Naive thymus-derived CD4-positive, alpha-beta T cell (primary cell): ENCODE data around the gene TBC1D19. TPM values are rescaled to one million over a fixed set of nuclear protein-coding genes. Genes with fewer than 3 reads are reported as not detected.

Experiments
- ATAC-seq: fragments of 150-1000 bp; cut with Tn5 transposase; 2 replicates; pipeline ENCODE4 v1.10.0; 2021; ENCODE audit warnings: mild to moderate bottlenecking, moderate library complexity
- CTCF ChIA-PET: fragments of 350-600 bp; sonication (Branson Sonifier 250); formaldehyde crosslinking; loops from one replicate; lab custom pipeline; 2021; ENCODE audit warnings: antibody characterized with exemption; lab: Charles Lee
- POLR2A ChIA-PET: fragments of 350-600 bp; sonication (Branson Sonifier 250); formaldehyde crosslinking; loops from one replicate; lab custom pipeline; 2021; ENCODE audit warnings: antibody characterized with exemption, inconsistent platforms; lab: Charles Lee
- DNase-seq, 9 donors: peaks; one replicate each; pipeline versions ENCODE4 v3.0.0 to v3.0.0-alpha.2; 2020 to 2022; ENCODE audit warnings: mixed read lengths in 1 of 9
- H3K27ac ChIP-seq: one replicate; pipeline ENCODE4 v1.7.0; 2013; ENCODE audit warnings: mild to moderate bottlenecking, low read depth, low read length, moderate library complexity
- H3K27me3 ChIP-seq, 2 donors: one replicate each; pipeline ENCODE4 v1.7.0; 2013; ENCODE audit warnings: low read length in 2 of 2, mild to moderate bottlenecking in 2 of 2, moderate library complexity in 2 of 2; ENCODE audit not compliant: control insufficient read depth in 2 of 2, insufficient read depth in 2 of 2
- H3K36me3 ChIP-seq, 3 experiments: 1 replicate in 2 of 3; 2 replicates in 1 of 3; pipeline ENCODE4 v1.7.0; 2013; ENCODE audit warnings: low read length in 3 of 3, mild to moderate bottlenecking in 3 of 3, moderate library complexity in 1 of 3; ENCODE audit not compliant: insufficient read depth in 3 of 3, control insufficient read depth in 2 of 3
- H3K4me1 ChIP-seq, 2 donors: one replicate each; pipeline ENCODE4 v1.7.0; 2013; ENCODE audit warnings: low read length in 2 of 2, mild to moderate bottlenecking in 2 of 2, moderate library complexity in 1 of 2; ENCODE audit not compliant: control insufficient read depth in 2 of 2, insufficient read depth in 2 of 2
- H3K4me3 ChIP-seq: 2 replicates; pipeline ENCODE4 v1.7.0; 2013; ENCODE audit warnings: mild to moderate bottlenecking, low read length
- H3K9me3 ChIP-seq, 3 experiments: 1 replicate in 2 of 3; 2 replicates in 1 of 3; pipeline ENCODE4 v1.7.0; 2013; ENCODE audit warnings: low read length in 3 of 3; ENCODE audit not compliant: control insufficient read depth in 2 of 3
- H3K27ac Mint-ChIP-seq, 9 donors: one replicate each; pipeline ENCODE4 v1.8.0; 2020 to 2022; ENCODE audit warnings: mixed read lengths in 9 of 9, mild to moderate bottlenecking in 8 of 9, moderate library complexity in 5 of 9, inconsistent platforms in 2 of 9
- H3K27me3 Mint-ChIP-seq, 5 donors: one replicate each; pipeline ENCODE4 v1.8.0; 2021 to 2022; ENCODE audit warnings: mixed read lengths in 5 of 5, mild to moderate bottlenecking in 1 of 5
- H3K36me3 Mint-ChIP-seq, 5 donors: one replicate each; pipeline ENCODE4 v1.8.0; 2020 to 2022; ENCODE audit warnings: mixed read lengths in 5 of 5, mild to moderate bottlenecking in 3 of 5, inconsistent platforms in 1 of 5
- H3K4me1 Mint-ChIP-seq, 7 donors: one replicate each; pipeline ENCODE4 v1.8.0; 2020 to 2022; ENCODE audit warnings: mixed read lengths in 7 of 7, mild to moderate bottlenecking in 3 of 7, inconsistent platforms in 1 of 7
- H3K4me3 Mint-ChIP-seq, 10 donors: one replicate each; pipeline ENCODE4 v1.8.0; 2020 to 2022; ENCODE audit warnings: mild to moderate bottlenecking in 10 of 10, mixed read lengths in 10 of 10, moderate library complexity in 6 of 10, inconsistent platforms in 2 of 10
- H3K9me3 Mint-ChIP-seq, 11 donors: one replicate each; pipeline ENCODE4 v1.8.0; 2020 to 2022; ENCODE audit warnings: mixed read lengths in 11 of 11, mild to moderate bottlenecking in 4 of 11, inconsistent platforms in 1 of 11, moderate library complexity in 1 of 11
- intact Hi-C, 2 donors: fragments of 100-400 bp; cut with micrococcal nuclease; formaldehyde crosslinking; loops; one replicate each; pipeline ENCODE4 v1.15.1; 2023
- polyA plus RNA-seq, 2 donors: library from polyadenylated mRNA; unstranded; fragments of 300-500 nt; fragmentation: Illumina TruSeq; gene quantifications; one replicate each; pipeline ENCODE4 v1.2.3, GENCODE V29; 2021
- total RNA-seq, 6 experiments: library from RNA in 5 of 6; stranded (reverse) in 5 of 6; gene quantifications; 1 replicate in 5 of 6; 2 replicates in 1 of 6; pipeline ENCODE4 v1.2.3 and lab custom pipeline; 2021 to 2026

The TBC1D19 gene
- total and polyA plus RNA-seq, 7 experiments from 2014 or later: 3.4 to 8.7 (median 5.1) TPM

GRCh38 chr4:26701095-26701494, 117.2 kb downstream of the TBC1D19 start:
- peaks cover 0 to 21% (median 9%) of the 10 kb centered on the region in 11 donors for H3K9me3 Mint-ChIP-seq
- H3K27me3 Mint-ChIP-seq: no peaks in the 10 kb centered on the region
- Histone ChIP-seq H3K9me3 (no peaks in the 10 kb centered on the region), H3K27me3 (no peaks in the 10 kb centered on the region), H3K4me3 (no peak overlapping the region), H3K36me3 (no peaks in the 10 kb centered on the region), H3K27ac (no peak overlapping the region), H3K4me1 (no peaks in the 10 kb centered on the region)
- no peak for ATAC-seq
- ChIA-PET CTCF (no interaction called here), POLR2A (no interaction called here)
- H3K4me1 Mint-ChIP-seq: no peaks in the 10 kb centered on the region
- peaks cover 0 to 24% (median 0%) of the 10 kb centered on the region in 5 donors for H3K36me3 Mint-ChIP-seq
- intact Hi-C loops: no loop called here
- no peak for DNase-seq
- H3K27ac Mint-ChIP-seq: no peak overlapping the region
- H3K4me3 Mint-ChIP-seq: no peak overlapping the region

GRCh38 chr4:26701786-26702227, 117.9 kb downstream of the TBC1D19 start:
- H3K36me3 Mint-ChIP-seq: peaks cover 0 to 25% (median 6%) of the 10 kb centered on the region in 5 donors
- Histone ChIP-seq H3K27ac (no peak overlapping the region), H3K9me3 (no peaks in the 10 kb centered on the region), H3K4me3 (no peak overlapping the region), H3K4me1 (no peaks in the 10 kb centered on the region), H3K27me3 (no peaks in the 10 kb centered on the region), H3K36me3 (no peaks in the 10 kb centered on the region)
- peaks cover 0 to 19% (median 5%) of the 10 kb centered on the region in 11 donors for H3K9me3 Mint-ChIP-seq
- ATAC-seq (no peak), DNase-seq (no peak)
- H3K4me3 Mint-ChIP-seq: no peak overlapping the region
- intact Hi-C loops: no loop called here
- no peaks in the 10 kb centered on the region for H3K27me3 Mint-ChIP-seq
- no peak overlapping the region for H3K27ac Mint-ChIP-seq
- no peaks in the 10 kb centered on the region for H3K4me1 Mint-ChIP-seq
- POLR2A ChIA-PET: no interaction called here
- CTCF ChIA-PET: no interaction called here

GRCh38 chr4:26707342-26707741, 123.5 kb downstream of the TBC1D19 start:
- CTCF ChIA-PET: interaction anchor here (0.6 kb wide), 1 partner anchor 154 kb away, joined by 3 read pairs; no protein-coding TSS in a partner anchor
- no peak overlapping the region for H3K4me3 ChIP-seq
- Mint-ChIP-seq H3K27me3 (no peaks in the 10 kb centered on the region), H3K27ac (no peak overlapping the region), H3K4me3 (no peak overlapping the region), H3K36me3 (peaks cover 0 to 51% (median 24%) of the 10 kb centered on the region in 5 donors), H3K9me3 (peaks cover 0 to 30% (median 7%) of the 10 kb centered on the region in 11 donors), H3K4me1 (peaks cover 0 to 2% (median 0%) of the 10 kb centered on the region in 7 donors)
- POLR2A ChIA-PET: no interaction called here
- no peaks in the 10 kb centered on the region for H3K36me3 ChIP-seq
- H3K4me1 ChIP-seq: no peaks in the 10 kb centered on the region
- DNase-seq (no peak), ATAC-seq (no peak)
- no peaks in the 10 kb centered on the region for H3K27me3 ChIP-seq
- intact Hi-C loops: no loop called here
- H3K27ac ChIP-seq: no peak overlapping the region
- no peaks in the 10 kb centered on the region for H3K9me3 ChIP-seq

GRCh38 chr4:26709246-26709645, 125.4 kb downstream of the TBC1D19 start:
- POLR2A ChIA-PET: interaction anchor here (0.6 kb wide), 1 partner anchor 246 kb away, joined by 4 read pairs; no protein-coding TSS in a partner anchor
- Histone ChIP-seq H3K4me3 (no peak overlapping the region), H3K9me3 (no peaks in the 10 kb centered on the region), H3K27me3 (no peaks in the 10 kb centered on the region), H3K4me1 (no peaks in the 10 kb centered on the region), H3K36me3 (no peaks in the 10 kb centered on the region), H3K27ac (no peak overlapping the region)
- Mint-ChIP-seq H3K36me3 (peaks cover 0 to 51% (median 24%) of the 10 kb centered on the region in 5 donors), H3K4me3 (no peak overlapping the region), H3K4me1 (peaks cover 0 to 2% (median 0%) of the 10 kb centered on the region in 7 donors), H3K9me3 (peaks cover 0 to 30% (median 7%) of the 10 kb centered on the region in 11 donors), H3K27ac (no peak overlapping the region), H3K27me3 (no peaks in the 10 kb centered on the region)
- no peak for DNase-seq
- no peak for ATAC-seq
- intact Hi-C loops: no loop called here
- CTCF ChIA-PET: interaction anchor here (0.7 kb wide), 1 partner anchor 37 kb away, joined by 3 read pairs; no protein-coding TSS in a partner anchor

GRCh38 chr4:26713563-26714151, 129.8 kb downstream of the TBC1D19 start:
- H3K4me3 Mint-ChIP-seq: no peak overlapping the region

GRCh38 chr4:26715636-26716242, 131.9 kb downstream of the TBC1D19 start:
- H3K4me1 Mint-ChIP-seq: peaks cover 0 to under 1% (median 0%) of the 10 kb centered on the region in 7 donors
- ATAC-seq (no peak), DNase-seq (no peak)
- intact Hi-C loops: no loop called here
- H3K9me3 Mint-ChIP-seq: peaks cover 0 to 1% (median 0%) of the 10 kb centered on the region in 11 donors
- ChIA-PET CTCF (no interaction called here), POLR2A (no interaction called here)
- H3K27ac ChIP-seq: no peak overlapping the region
- H3K27me3 ChIP-seq: no peaks in the 10 kb centered on the region
- H3K4me3 Mint-ChIP-seq: no peak overlapping the region
- no peaks in the 10 kb centered on the region for H3K9me3 ChIP-seq
- H3K36me3 Mint-ChIP-seq: peaks cover 0 to 15% (median 4%) of the 10 kb centered on the region in 5 donors
- H3K36me3 ChIP-seq: no peaks in the 10 kb centered on the region
- no peak overlapping the region for H3K4me3 ChIP-seq
- H3K27me3 Mint-ChIP-seq: no peaks in the 10 kb centered on the region
- no peaks in the 10 kb centered on the region for H3K4me1 ChIP-seq
- no peak overlapping the region for H3K27ac Mint-ChIP-seq

More at GRCh38 chr4:26713563-26714151, 129.8 kb downstream of the TBC1D19 start:
- DNase-seq (no peak), ATAC-seq (no peak)
- Mint-ChIP-seq H3K27ac (no peak overlapping the region), H3K27me3 (no peaks in the 10 kb centered on the region), H3K36me3 (peaks cover 0 to 28% (median 11%) of the 10 kb centered on the region in 5 donors), H3K4me1 (peaks cover 0 to 2% (median 0%) of the 10 kb centered on the region in 7 donors), H3K9me3 (peaks cover 0 to 9% (median 3%) of the 10 kb centered on the region in 11 donors)
- no peaks in the 10 kb centered on the region for H3K9me3 ChIP-seq
- H3K27me3 ChIP-seq: no peaks in the 10 kb centered on the region
- no peaks in the 10 kb centered on the region for H3K4me1 ChIP-seq
- no peak overlapping the region for H3K4me3 ChIP-seq
- POLR2A ChIA-PET: no interaction called here
- no peak overlapping the region for H3K27ac ChIP-seq
- H3K36me3 ChIP-seq: no peaks in the 10 kb centered on the region
- intact Hi-C loops: no loop called here
- CTCF ChIA-PET: no interaction called here
